T follicular helper cell (primary cell): ENCODE measurements around the gene CFAP74.

ENCODE experiments used
- DNase-seq: peaks from one replicate; pipeline ENCODE4 v3.0.0-alpha.2; 2020; ENCODE audit warnings: low read depth

The CFAP74 gene

DNA sequence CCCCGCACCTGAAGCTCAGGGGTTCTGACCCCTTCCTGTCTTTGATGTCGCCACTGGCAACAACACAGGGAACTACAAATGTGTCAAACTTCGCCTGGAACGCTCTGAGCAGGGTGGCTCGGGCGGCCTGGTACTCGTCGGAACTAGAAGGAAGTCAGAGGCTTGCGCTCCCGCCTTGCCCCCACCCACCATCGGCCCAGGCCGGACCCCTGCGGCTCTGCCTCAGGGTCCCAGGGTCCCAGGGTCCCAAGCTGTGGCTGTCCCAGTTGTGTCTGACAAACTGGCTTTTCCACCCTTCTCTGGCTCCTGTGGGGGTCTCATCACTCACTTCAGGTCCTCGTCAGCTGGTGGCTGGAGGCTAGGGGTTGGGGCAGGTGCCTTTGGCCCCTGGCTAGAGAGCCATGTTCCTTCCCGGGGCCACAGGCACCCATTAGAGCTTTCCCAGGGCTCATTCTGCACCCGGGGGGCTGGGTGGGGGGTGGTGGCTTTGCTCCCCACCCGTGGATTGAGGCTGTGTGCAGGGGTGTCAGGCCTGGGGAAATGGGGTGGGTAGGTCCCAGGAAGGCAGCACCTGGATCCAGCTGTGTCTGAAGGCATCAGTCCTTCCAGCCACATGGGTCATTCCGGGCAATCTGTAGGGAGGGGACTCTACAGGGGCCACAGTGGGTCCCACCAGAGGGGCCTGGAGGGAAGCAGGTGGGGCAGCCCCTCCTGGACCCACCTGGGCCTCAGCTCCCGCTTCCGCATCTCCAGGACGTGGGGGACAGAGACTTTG lies 76.5 kb downstream of the CFAP74 start:
- DNase-seq, result no peak

DNA sequence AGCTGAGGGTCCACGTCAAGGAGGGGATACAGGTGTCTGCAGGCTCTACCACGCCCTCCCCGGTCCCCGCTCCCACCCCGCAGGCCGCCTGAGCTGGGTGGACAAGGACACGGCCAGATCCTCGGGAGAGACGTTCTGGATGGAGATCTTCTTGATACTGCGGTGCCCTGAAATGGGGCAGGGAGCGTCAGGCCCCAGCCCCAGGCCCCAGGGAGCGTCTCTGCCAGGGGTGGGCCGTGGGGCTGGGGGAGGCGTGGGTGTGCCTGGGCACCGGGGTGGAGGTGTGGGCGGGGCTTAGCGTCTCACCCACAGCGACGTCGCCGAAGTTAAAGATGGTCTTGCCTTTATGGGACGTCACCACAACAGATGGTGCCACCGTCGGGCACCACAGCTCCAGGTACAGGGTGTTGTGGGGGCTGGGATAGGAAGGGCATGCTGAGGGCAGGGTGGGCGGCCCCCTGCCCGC lies 77.2 kb downstream of the CFAP74 start:
- no peak for DNase-seq

DNA sequence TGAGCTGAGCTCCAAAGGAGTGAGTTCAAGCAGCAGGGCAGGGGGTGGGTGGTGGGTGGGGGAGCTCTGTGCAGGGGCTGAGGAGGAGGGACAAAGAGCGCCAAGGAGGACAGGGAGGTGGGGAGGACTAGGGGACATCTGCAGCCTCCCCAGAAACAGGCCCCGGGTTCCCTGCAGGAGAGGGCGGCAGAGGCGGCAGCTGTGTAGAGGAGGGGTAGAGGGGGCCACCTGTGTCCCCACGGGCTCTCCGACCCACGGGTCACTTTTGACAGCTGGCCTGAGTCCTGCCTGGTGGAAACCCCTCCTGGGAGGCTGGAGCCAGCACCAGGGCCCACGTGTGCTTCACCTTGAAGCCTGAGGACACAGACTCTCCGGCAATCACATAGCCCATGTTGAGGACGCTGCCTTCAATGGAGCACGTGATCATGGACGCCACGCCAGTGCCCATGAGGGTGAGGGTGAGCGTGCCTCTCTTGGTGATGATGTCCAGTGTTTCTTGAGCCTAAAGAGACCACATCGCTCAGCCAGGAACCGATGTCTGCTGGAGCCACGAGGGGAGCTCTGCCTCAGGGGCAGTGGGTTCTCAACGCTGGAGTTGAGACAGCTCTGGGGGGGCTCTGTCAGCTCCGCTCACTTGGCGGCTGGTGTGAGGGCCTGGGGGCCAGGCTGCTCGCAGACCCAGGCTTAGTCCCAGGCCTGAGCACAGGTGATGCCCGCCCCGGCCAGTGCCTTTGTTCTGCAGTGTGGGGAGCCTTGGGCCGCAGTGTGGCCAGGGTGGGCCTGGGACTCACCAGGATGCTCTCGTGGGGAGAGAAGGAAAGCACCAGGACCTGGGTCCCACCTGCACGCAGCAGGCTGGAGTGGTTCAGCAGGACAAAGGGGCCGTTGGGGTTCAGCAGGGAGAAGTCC lies 77.9 kb downstream of the CFAP74 start:
- DNase-seq, result no peak

DNA sequence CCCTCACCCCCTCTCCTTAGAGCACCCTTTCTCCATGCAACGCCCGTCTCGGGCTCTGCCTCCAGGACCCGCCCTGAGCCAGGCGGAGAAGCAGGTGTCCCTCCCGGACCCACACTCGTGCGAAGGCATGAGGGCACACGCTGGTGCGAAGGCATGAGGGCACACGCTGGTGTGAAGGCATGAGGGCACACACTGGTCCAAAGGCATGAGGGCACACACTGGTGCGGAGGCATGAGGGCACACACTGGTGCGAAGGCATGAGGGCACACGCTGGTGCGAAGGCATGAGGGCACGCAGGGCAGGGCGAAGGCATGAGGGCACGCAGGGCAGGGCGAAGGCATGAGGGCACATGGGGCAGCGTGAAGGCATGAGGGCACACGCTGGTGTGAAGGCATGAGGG lies 78.7 kb downstream of the CFAP74 start:
- no peak for DNase-seq

DNA sequence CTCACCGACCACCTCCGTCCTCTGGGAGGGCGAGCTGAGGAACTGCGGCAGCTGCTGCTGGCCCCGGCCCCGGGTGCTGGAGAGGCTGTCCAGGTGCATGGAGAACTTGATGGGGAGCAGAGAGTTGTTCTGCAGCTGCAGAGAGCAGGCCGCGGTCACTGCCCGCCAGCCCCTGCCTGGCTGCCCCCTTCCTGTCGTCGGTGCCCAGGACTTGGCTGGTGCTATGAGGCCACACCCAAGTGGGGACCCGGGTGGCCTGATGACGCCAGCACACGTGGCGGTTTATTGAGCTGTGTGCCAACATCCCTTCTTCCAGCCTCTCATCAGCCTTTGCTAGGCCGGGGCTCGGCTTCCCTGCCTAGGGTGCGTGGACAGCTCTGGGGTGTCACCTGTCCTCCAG lies 79.2 kb downstream of the CFAP74 start:
- DNase-seq, result no peak

DNA sequence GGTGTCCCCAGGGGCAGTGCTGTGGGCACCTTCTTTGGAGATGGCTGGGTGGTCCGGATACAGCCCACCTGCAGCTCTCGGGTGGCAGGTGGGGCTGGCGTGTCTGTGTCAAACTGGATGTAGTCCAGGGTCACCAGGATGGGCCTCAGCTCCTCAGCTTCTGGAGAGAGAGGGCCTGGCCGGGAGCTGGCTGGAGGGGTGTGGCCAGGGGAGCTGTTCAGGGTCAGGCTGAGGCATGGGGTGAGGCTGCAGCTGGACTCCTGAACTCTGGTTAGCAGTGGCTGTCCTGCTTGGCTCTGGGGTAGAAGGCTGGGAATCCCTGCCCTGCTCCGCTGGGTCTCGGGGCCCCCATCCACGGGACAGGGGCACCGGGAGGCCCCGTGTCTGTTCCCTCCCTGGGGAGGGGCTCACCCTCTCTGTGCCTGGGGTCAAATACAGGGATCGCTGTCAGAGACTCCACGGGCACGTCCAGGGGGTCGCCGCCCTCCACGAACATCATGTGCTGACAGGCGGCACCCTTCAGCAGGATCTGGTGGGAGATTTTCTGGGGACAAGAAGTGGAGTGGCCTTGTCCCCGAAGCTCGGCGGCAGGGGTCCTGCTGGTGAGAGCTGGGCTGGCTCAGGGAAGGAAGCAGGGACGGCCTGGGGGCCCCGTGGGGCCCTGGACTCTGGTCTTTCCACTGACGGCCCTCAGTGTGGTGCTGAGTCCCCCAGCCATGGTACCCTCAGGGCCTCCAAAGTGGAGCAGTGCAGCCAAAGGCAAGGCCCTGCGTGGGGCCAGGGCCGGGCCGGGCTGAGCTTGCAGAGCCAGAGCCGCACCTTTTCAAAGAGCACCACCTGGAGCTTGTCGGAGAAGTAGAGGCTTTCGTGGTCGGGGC lies 80.4 kb downstream of the CFAP74 start:
- DNase-seq, result no peak

DNA sequence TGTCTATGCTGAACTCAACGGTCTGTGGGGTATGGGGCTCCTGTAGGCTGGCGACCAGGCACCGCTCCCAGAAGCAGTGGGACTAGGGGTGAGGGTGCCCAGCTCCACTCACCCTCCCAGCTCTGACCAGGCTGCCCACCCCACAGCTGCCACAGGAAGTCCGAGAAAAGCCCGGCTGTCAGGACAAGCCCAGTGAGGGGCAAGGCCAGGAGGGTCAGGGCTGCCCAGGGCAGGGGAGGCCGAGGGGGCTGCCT lies 81.0 kb downstream of the CFAP74 start:
- no peak for DNase-seq

DNA sequence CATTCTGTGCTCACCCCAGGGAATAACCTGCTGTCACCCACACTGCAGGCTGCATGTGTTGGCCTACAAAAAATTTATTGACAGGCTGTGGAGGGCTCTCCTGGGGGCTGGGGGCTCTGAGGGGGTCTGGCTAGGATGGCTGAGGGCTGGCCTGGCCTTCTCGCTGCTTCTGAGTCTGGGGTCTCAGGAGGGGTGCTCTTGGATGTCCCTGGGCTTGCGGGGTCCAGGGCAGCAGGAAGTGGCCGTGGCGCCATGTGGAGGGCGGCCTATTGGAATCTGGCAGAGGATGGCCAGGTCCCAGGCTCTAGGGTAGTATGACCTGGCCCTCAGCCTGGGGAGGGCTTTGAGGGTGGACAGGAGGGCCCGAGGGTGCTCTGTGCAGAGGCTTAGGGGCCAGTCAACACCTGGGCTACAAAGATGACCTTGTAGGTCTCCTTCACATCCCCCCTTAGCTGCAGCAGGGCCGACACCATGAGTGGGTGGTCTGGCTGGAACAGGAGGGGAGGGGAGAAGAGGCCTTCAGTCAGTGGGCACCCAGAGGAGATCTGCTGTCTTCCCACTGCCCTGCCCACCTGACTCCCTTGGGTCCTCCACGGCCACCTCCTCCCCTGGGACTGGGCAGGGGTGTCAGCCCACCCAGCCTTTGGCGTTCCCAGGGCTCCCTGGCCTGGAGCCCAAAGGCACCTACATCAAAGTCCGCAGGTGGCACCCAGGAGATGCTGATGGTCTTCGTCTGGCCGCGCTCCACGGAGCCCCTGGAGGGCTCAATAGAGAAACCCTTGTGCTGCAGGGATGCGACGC lies 81.5 kb downstream of the CFAP74 start:
- DNase-seq, result no peak

DNA sequence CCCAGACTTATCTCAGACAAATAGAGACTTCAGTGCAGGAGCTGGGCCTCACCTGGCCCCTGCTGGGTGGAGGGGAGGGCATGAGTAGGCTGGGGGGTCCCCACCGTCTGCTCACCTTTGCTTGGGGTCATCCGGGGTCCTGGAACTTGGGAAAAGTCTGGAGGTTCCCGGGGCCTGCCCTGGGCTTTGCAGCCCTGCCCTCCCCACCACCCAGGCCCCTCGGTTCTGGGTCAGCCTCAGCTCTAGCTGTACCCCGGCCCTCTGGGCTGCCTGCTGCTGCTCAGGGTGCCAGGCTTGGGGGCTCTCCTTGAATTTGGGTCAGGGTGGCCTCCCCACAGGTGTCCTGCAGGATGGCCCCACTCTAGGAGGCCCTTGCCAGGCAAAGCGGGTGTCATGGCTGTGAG lies 82.1 kb downstream of the CFAP74 start:
- DNase-seq, result no peak

DNA sequence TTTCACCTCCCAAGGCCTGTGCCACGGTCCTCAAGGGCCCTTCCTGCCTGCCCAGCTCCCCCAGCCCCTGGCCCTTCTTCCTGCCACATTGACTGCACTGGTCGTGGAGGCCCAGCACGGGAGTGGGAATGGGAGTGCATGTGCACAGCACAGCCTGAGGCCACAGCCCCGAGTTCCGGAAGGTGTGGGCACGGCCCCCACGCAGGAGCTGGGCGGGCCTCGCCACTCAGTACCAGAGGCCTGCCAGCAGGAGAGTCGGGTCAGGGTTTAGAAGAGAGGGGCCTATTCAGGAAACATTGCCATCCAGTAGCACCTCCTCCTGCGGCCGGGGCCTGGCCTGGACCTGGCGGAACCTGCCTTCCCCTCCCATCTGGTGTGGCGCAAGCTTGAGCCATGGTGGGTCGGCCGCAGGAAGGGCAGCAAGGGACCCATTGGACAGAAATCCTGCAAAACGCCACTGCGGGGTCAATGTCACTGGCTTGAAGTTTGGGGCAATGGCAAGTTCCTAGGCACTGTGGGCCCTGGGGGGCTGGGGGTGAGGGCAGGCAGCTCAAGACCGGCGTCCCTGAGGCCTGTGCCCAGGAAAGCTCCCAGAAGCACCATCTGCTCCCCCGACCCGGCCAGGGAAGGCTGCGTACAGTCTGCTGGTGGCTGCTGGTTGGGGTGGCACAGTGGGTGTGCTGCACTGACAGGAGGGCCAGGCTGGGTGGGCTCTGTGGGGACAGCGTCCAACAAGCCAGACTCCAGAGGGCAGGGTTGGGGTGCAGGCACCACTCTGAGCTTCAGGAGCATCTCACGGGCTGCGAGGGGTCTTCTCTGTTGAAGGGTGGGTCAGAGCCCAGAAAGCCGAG lies 82.8 kb downstream of the CFAP74 start:
- DNase-seq, result no peak

DNA sequence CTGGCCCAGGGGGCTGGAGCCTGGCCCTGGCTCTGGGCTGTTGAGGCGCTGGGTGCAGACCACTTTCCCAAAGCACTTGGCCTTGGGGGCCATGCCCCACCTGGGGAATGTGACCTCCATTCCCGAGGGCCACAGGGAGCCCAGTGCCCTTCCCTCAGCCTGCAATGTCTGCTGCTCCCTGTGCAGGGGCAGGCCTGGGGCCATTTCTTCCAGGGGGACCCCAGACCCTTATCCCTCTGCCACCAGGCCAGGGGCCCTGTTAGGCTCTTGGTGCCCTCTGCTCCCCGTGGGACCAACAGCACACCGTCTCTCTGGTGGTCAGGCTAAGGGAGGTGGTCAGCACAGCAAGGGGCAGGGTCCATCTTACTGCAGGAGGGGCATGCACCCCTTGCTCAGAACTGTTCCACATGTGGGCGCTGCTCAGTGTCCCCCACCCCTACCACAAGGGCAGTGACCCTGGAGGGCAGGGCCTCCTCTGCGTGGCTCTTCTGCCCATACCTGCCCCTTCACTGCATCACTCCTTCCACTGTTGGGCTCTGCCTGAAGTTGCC lies 83.5 kb downstream of the CFAP74 start:
- no peak for DNase-seq

DNA sequence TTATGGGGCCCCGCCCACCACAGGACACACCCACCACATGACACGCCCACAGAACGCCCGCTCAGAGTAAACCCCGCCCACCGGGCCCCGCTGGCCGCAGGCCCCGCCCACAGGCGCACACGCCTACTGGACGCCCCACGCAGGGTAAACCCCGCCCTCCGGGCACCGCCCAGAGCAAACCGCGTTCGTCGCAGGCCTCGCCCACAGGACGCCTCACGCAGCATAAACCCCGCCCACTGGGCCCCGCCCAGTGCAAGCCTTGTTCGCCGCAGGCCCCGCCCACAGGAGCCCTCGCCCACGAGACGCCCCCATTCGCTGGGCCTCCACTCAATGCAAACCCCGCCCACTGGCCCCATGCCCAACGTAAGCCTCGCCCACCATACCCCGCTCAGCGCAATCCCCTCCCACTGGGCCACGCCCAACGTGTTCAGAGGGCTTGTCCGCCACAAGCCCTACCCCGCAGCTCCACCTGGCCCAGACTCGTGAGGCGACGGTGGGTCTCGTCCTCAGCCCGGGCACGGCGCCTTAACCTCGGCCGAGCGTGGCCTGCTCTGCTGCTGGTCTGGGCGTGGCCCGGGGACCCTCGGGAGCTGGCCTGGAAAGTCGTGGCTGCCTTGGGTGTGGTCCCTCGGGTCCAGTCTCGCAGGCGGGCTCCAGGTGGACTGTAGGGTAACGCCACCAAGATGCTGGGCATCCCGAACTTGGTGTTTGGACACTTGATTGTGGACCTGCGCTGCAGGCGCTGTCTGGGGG lies 84.1 kb downstream of the CFAP74 start:
- DNase-seq, result peak; percentile 100

DNA sequence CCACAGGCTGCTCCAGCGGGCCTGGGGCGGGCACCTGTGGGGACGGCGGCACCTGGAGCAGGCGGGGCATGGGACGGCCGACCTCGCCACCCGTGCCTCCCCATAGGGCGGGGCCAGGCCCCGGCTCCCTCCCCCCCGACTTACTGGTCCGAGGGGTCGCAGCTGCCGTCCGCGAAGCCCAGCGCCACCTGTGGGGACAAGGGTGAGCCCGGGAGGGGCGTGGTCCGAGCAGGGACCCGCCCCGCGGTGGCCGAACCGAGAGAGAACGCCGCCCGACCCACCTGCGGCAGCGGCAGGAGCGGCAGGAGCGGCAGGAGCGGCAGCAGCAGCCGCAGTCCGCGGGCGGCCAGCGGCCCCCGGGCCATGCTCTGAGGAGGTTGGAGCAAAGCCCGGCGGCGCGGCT lies 84.7 kb downstream of the CFAP74 start, which contains the start of gene TMEM52:
Gene TMEM52, minus strand, starts transcription at position 379 of the 403 bp plus-strand sequence. Its CDS starts 14 bp downstream, at position 365.
- DNase-seq, result no peak

DNA sequence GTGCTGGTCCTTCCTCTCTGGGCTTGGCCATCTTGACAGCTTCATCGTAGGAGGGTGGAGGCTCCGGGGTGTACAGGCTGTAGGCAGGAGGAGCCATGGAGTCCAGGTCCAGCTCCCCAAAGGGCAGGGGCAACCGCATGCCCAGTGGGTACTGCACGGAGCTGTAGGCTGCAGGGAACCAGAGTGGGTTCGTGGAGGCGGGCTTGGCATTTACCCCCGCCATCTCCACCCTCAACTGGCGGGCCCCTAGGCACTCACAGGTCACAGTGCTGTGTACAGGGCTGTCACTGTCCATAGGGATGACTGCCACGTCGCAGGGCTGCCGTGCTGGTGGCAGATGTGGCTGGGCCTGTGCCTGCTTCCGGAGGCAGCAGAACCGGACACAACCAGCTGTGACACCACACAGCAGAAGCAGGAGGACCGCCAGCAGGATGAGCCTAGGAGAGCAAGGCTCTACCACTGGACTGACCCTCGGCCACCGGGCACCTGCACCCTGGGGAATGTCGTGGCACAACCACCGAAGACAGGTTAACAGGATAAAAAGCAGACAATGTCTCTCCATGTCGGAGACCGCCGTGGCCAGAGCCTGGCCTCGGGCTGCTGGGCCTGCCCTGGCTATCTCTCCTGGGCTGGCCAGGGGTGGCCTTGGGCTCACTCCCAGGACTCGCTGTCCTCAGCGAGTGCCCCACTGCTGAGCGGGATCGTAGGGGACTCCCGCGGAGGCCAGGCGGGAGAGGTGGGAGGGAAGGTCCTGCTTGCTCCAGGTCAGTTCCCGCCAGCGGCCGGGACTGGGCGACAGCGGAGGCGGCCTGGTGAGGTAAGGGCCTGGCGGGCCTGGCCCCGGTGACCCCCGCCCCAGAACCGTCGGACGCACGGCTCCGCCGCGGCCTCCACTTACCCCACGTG lies 85.3 kb downstream of the CFAP74 start:
- DNase-seq, result no peak

DNA sequence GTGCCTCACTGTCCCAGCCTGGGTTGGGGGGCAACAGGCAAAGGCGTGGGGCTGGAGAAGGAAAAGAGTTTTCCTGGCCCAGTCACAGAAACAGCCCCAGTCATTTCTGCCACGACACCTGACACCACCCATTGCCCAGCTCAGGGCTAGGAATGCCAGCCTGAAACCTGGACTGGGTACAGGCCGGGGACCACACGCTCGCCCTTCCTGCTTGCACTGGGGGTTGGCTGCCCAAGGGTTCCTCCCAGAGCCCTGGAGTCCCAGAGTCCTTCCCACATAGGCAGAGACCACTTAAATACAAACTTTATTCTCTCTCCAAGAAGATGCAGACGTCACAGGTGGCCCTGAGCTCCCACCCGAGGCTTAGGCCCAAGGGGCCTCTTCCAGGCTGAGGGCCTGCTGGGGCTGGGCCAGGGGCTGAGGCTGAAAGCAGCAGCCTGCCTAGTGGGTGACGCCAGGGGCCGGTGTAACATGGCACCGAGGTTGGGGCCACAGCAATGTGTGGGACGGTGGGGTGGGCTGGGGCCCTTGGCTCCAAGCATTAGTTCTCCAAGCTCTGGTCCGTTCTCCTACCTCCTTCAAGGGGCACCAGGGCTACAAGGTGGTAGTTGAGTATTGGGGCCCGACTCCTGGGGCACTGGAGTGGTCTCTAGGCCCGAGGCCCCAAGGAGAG lies 86.1 kb downstream of the CFAP74 start:
- no peak for DNase-seq

DNA sequence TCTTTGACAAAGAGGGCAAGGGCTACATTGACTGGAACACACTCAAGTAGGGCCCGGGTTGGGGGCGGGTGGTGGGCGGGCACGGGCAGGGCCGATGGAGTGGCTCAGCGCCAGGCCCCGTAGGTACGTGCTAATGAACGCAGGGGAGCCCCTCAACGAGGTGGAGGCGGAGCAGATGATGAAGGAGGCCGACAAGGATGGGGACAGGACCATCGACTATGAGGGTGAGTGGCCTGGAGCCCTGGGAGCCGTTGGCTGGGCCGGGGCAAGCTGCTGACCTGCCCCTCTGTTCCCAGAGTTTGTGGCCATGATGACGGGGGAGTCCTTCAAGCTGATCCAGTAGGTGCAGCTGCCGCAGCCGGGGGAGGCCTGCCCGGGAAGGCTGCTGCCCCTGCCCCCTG lies 86.7 kb downstream of the CFAP74 start:
- no peak for DNase-seq

DNA sequence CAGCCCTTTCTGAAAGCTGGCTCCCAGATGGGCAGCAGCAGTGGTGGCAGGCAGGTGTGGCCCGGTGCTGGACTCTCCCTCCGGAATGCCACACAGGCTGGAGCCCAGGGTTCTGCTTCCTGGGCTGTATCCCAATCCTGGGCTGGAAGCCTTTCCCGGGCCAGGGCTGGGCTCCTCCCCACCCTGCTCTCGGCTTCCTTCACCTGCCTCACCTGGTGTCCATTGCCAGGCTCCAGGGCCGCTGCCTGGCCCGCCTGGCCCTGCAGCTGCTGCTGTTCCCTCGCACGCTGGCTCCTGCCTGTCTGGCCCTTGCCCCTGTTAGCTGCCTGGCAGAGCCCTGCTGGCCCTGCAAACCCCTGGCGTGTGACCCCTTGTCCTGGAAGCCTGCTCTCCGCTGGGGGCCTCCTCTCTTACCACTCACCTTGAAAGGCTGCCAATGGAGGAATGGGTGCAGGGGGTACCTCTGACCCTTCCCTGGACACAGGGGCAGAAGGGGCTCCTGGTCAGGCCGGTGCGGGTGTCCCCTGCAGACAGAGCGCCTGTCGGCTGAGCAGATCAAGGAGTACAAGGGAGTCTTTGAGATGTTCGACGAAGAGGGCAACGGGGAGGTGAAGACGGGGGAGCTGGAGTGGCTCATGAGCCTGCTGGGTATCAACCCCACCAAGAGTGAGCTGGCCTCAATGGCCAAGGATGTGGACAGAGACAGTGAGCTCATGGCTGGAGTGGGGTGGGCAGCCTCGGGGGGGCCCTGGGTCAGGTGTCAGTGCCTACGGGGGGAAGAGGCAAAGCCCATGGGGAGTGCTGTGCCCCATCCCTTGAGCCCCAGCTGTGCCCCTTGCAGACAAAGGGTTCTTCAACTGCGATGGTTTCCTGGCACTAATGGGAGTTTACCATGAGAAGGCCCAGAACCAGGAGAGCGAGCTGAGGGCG lies 87.4 kb downstream of the CFAP74 start:
- no peak for DNase-seq
